NK-92 (cell line): ENCODE measurements around the gene OR7C2.
"Not testable (repeated sequence)": the region's sequence is repeated elsewhere in the genome, so short reads cannot be mapped to it uniquely, and the experiment has no call there.

ENCODE experiments used
- DNase-seq: peaks from one replicate; lab custom pipeline; 2025; ENCODE audit not compliant: unreplicated experiment; lab: John Stamatoyannopoulos, UW

The OR7C2 gene

DNA sequence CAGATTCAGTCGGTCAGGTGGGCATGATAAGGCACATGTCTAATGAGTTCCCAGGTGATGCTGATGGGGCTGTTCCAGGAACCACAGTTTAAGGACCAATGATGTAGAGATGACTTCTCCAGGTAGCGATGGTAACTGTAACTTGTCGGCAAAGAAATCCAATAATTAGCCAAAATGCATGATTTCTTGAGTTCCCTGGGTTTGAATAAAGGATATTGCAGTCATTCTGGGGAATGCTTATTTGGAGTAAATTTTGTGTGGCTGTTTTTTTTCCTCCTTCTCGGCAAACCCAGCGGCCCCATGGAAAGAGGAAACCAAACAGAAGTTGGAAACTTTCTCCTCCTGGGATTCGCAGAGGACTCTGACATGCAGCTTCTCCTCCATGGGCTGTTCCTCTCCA lies at the start of gene OR7C2:
OR7C2 (plus strand) TSS at position 301 of the 400 bp plus-strand sequence; CDS start at position 301, 0 bp downstream.
- DNase-seq = no peak

- DNase-seq = no peak
Measured at GRCh38 chr19:14901675-14902260, 39.5 kb upstream of the OR7C2 start.

- no peak for DNase-seq
Measured at GRCh38 chr19:14906711-14907110, 34.6 kb upstream of the OR7C2 start.

GRCh38 chr19:14915116-14915515 lies 26.2 kb upstream of the OR7C2 start:
- DNase-seq = no peak

- no peak for DNase-seq
Measured at GRCh38 chr19:14916848-14917247, 24.4 kb upstream of the OR7C2 start.

GRCh38 chr19:14933506-14933905 lies 7.8 kb upstream of the OR7C2 start:
- no peak for DNase-seq

- DNase-seq = no peak
Measured at GRCh38 chr19:14940266-14940665, 1.0 kb upstream of the OR7C2 start.

DNA sequence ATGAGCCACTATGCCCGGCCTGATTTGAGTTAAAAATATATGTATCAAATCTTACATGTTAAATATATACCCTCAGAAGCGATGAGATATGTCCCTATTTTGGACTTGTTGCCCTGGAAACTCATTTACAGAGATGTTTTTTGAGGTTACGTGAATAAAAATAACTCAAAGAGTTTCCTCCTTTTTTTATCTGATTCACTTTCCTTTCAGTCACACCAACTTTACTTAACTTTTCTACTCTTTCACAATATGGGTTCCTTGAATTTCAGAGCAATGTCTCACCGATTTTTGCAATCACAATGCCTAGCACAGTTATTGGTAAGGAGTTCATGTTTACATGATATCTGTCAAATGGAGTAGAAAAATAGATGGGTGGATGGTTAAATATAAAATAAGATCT lies 2.3 kb downstream of the OR7C2 start:
- DNase-seq = no peak

- DNase-seq = no peak
Measured at GRCh38 chr19:14944456-14944855, 3.2 kb downstream of the OR7C2 start.

DNA sequence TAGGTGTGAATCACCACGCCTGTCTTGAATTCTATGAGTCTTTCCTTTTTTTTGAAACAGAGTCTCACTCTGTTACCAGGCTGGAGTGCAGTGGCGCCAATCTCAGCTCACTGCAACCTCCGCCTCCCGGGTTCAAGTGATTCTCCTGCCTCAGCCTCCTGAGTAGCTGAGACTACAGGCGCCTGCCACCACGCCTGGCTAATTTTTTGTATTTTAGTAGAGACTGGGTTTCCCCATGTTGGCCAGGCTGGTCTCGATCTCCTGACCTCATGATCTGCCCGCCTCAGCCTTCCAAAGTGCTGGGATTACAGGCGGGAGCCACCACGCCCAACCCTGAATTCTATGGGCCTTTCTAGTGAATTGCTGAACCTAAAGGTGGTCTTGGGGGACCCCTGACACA lies 8.1 kb downstream of the OR7C2 start:
- DNase-seq = not testable (repeated sequence)

GRCh38 chr19:14949876-14950275 lies 8.6 kb downstream of the OR7C2 start:
- DNase-seq = no peak

DNA sequence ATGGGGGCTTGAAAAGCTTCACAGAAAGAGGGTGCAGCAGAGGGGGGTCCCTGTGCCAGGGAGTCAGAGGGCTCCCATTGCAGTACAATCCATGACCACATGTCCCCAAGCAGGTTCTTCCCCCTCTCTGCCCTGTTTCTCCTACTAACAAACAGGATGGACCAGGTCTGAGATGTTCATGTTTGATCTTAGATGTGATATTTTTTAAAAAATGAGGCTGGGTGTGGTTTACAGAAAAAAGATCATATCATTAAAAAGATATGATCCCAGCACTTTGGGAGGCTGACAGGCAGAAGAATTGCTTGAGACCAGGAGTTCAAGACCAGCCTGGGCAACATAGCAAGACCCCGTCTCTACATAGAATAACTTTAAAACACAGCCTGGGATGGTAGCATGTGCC lies 9.1 kb downstream of the OR7C2 start:
- DNase-seq = no peak

- DNase-seq = no peak
Measured at GRCh38 chr19:14952767-14953166, 11.5 kb downstream of the OR7C2 start.

- no peak for DNase-seq
Measured at GRCh38 chr19:14954071-14954655, 12.9 kb downstream of the OR7C2 start.

GRCh38 chr19:14957464-14957863 lies 16.2 kb downstream of the OR7C2 start:
- no peak for DNase-seq

DNA sequence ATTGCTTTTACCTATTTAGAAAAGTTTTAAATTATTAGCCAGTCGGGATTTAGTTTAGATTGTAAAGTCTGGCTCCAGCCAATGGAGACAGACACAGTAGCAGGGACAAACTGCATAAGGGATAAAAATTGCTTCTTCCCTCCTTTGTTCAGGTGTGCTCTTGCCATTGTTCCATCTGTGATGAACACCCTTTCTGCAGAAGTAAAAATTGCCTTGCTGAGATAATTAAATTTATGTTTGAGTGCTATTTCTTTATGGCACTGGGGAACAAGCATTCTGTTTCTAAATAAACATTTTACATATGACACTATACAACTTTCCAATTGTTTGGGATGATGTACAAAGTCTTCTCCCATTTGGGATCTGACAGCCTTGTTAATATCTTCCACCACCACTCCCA lies 18.0 kb downstream of the OR7C2 start:
- no peak for DNase-seq

GRCh38 chr19:14961956-14962685 lies 20.8 kb downstream of the OR7C2 start:
- DNase-seq = no peak

- DNase-seq = no peak
Measured at GRCh38 chr19:14968247-14968646, 27.0 kb downstream of the OR7C2 start.

GRCh38 chr19:14971474-14971873 lies 30.2 kb downstream of the OR7C2 start:
- no peak for DNase-seq

DNA sequence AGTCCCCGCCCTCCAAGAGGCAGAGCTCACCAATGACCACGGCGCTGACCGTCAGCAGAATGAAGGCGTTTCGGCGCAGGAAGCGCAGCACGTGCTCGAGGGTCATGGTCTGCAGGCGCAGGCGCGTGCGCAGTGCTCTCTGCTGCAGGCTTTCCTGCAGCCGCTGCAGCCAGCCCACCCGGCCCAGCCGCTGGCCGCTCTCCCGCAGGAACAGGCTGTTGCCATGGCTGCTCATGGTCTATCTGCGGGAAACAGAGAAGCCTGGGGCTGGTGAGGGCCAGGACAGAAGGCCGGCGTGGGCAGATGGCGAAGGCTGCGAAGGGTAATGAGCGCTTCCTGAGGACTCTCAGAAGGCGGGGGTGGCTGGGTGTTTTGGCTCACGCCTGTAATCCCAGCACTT lies 31.4 kb downstream of the OR7C2 start:
- DNase-seq = no peak

DNA sequence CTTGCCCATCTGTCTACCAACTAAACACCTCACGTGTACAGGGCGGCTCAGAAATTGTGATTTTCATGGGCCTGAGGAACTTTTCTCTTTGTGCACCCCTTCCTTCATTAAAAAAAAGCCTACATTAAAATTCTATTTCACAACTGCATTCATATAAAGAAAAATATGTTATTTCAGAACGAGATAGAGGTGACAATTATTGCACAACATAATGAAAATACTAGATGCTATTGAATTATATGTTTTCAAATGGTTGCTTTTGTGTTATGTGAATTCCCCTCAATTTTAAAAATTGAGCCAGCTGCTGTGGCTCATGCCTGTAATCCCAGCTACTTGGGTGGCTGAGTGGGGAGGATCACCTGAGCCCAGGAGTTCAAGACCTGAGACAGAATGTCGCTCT lies 33.2 kb downstream of the OR7C2 start:
- no peak for DNase-seq

- DNase-seq = no peak
Measured at GRCh38 chr19:14977128-14977527, 35.8 kb downstream of the OR7C2 start.
